Stomach (tissue), 4 donors: Measurements from ENCODE around the gene OPCML.

Experiments used
- CTCF ChIP-seq, 7 experiments: fragments of 450-650 bp in 4 of 7; fragments of 200-600 bp in 3 of 7; sonication (generic) in 3 of 7; IDR thresholded peaks; one replicate each; pipeline ENCODE4 v1.5.1; 2016 to 2019; ENCODE audit warnings: antibody characterized with exemption in 7 of 7, control low read depth in 2 of 7, mild to moderate bottlenecking in 1 of 7
- POLR2A ChIP-seq, 4 donors: fragments of 450-650 bp; IDR thresholded peaks; one replicate each; pipeline ENCODE4 v1.6.1; 2016; ENCODE audit warnings: antibody characterized with exemption in 4 of 4, control low read depth in 2 of 4, mild to moderate bottlenecking in 1 of 4, moderate library complexity in 1 of 4

DNA sequence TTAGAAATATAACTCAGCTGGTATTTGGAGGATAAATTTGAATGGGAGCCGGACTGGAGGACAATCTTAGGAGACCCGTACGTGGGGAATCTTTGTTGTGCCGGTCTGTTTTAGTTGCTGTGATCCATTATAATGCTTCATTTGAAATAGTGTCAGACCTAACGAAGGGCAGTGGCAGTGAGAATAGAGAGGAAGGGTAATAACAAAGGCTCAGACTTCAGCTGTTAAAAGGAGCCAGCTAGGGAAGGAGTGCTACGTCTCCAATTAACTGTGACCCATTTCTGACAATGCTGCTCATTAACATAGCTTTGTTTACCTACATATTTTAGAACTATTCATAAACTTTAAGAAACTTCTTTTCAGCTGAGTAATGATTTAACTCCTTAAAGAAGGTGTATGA is 246.9 kb downstream of the OPCML start:
- TF ChIP-seq CTCF (IDR thresholded peaks at IDR 0.05) (no peak), POLR2A (IDR thresholded peaks at IDR 0.05) (no peak)
